Measurements from ENCODE around the gene RIC8A. TPM values are rescaled to one million over a fixed set of nuclear protein-coding genes. Genes with fewer than 3 reads are reported as not detected.
A peak's percentile ranks its signal among the peaks of the same experiment; 100 is the strongest.
"Not testable (repeated sequence)": the region's sequence is repeated elsewhere in the genome, so short reads cannot be mapped to it uniquely, and the experiment has no call there.

RIC8A gene
- total RNA-seq, 2 donors from 2014 or later, result 69.2 to 76.0 TPM

DNA sequence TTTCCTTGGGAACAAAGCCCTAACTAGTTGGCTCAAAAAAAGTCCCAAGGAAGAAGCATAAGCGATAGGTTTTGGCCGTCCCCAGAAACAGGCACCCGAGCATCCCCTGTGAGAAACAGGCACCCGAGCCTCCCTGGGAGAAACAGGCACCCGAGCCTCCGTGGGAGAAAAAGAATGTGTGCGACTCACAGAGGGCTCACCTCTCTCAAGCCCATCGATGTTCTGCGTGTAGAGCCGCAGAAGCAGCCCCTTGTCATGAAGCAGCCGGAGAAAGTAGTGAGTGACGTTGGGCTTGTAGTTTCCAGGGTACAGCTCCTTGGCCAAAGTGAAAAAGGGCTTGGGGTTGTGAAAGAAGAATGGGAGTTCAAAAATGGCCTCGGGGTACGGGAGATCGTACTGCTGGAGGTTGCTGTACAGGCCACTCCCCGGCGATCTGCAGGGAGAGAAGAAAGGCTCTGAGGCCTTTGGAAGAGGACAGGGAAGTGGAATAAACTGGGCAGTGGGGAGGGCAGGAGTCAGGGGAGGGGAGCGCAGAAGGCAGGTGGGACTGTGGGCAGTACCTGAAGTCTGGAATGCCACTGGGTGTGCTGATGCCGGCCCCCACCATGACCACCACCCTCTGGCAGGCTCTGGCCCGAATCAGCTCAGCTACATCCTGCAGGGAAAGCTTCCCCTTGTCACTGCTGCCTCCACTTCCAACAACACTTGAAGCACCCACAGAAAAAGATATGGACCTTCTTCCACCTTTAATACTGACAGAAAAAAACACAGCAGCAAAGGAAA is 25.5 kb downstream of the RIC8A start:
- no peak for DNase-seq
- H3K4me1 Mint-ChIP-seq, result peaks cover 18% of the 10 kb centered on the region

DNA sequence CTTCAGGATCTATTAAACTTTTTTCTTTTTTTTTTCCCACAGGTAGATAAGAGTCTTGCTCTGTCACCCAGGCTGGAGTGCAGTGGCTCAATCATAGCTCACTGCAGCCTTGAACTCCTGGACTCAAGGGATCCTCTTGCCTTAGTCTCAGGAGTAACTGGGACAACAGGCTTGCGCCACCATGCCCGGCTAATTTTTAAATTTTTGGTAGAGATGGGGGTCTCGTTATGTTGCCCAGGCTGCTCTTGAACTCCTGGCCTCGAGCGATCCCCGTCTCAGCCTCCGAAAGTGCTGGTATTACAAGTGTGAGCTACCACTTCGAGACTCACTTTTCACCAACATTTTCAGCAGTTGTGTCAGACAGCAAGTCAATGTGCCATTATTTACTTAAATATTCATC is 27.7 kb downstream of the RIC8A start:
- Mint-ChIP-seq H3K4me1 (peaks cover 23% of the 10 kb centered on the region), H3K27me3 (no peaks in the 10 kb centered on the region), H3K4me3 (peak overlapping the region; percentile 96), H3K27ac (peak overlapping the region; percentile 45), H3K36me3 (ENCODE audit: low read depth) (no peaks in the 10 kb centered on the region)
- DNase-seq, result no peak
- ATAC-seq, result no peak
- no peaks in the 10 kb centered on the region for H3K9me3 ChIP-seq (ENCODE audit: control insufficient read depth, low read length, poor library complexity, severe bottlenecking)

More for the DNA sequence above, 25.5 kb downstream of the RIC8A start:
- peaks cover 2% of the 10 kb centered on the region for H3K36me3 Mint-ChIP-seq (ENCODE audit: low read depth)
- peak overlapping the region; percentile 21 for H3K27ac Mint-ChIP-seq
- ATAC-seq, result no peak
- no peaks in the 10 kb centered on the region for H3K9me3 ChIP-seq (ENCODE audit: control insufficient read depth, low read length, poor library complexity, severe bottlenecking)
- no peak overlapping the region for H3K4me3 Mint-ChIP-seq
- no peaks in the 10 kb centered on the region for H3K27me3 Mint-ChIP-seq

DNA sequence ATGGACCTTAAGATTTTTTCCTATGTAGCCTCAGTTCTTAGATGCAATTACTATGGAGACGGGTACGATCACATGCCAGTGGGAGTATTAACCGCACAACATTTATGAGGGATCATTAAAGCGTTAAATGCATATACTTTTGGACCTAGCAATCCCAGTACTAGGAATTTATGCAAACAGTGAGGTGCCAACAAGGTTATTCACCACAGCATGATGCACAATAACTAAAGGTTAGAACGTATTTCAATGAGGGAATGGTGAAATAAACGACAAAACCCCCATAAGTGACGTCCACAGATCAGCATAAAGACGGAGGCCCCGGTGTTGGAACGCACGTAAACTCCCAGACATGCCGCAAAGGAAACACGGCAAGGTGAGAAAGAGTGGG is 28.1 kb downstream of the RIC8A start:
- no peaks in the 10 kb centered on the region for H3K9me3 ChIP-seq (ENCODE audit: control insufficient read depth, low read length, poor library complexity, severe bottlenecking)
- DNase-seq (no peak), ATAC-seq (peak; percentile 36)
- Mint-ChIP-seq H3K4me3 (peak overlapping the region; percentile 96), H3K36me3 (ENCODE audit: low read depth) (no peaks in the 10 kb centered on the region), H3K27ac (peak overlapping the region; percentile 45), H3K4me1 (peaks cover 25% of the 10 kb centered on the region), H3K27me3 (no peaks in the 10 kb centered on the region)

DNA sequence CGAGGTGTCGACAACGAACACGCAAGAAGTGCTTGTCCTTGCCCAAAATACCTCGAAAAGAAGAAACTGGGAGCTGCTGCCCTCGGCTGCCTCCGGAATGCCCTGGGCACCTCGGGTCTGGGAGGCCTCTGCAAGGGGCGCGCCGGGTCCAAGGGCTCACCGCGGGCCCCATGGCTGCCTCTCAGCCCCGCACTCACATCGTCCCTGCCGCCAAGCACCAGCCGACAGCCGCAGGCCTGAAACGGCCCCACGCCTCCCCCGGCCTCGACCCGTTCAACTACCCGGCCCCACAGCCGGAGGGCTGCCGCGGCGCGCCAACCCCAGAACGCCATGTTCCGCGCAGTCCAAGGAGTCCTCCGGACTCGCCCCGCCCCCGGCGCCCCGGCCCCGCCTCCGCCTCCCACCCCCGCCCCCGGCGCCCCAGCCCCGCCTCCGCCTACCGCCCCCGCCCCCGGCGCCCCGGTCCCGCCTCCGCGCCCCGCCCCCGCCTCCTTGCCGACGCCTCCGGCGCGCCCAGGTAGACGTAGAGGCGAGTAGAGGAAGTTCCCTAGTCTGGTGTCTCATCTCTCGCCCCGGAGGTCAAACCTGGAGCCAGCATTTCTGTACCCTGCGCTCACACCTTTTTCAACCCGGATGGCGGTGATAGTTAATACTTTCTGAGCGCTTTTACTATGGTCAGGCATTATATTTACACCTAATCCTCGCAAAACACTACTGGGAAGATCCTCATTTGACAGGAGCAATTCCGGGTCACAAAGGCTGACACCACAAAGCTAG is 28.7 kb downstream of the RIC8A start, which contains the start of gene SIRT3:
TSS of gene SIRT3 (minus strand) at position 346 of the 777 bp plus-strand sequence. CDS start at position 332, 14 bp downstream.
- ATAC-seq, result peak; percentile 91
- Mint-ChIP-seq H3K4me1 (peaks cover 27% of the 10 kb centered on the region), H3K4me3 (peak within 1 kb of the TSS; percentile 96), H3K36me3 (ENCODE audit: low read depth) (no peaks in the 10 kb centered on the region), H3K27ac (peak within 1 kb of the TSS; percentile 98), H3K27me3 (no peaks in the 10 kb centered on the region)
- no peaks in the 10 kb centered on the region for H3K9me3 ChIP-seq (ENCODE audit: control insufficient read depth, low read length, poor library complexity, severe bottlenecking)
- peak; percentile 76 to 82 (median 82) for DNase-seq

DNA sequence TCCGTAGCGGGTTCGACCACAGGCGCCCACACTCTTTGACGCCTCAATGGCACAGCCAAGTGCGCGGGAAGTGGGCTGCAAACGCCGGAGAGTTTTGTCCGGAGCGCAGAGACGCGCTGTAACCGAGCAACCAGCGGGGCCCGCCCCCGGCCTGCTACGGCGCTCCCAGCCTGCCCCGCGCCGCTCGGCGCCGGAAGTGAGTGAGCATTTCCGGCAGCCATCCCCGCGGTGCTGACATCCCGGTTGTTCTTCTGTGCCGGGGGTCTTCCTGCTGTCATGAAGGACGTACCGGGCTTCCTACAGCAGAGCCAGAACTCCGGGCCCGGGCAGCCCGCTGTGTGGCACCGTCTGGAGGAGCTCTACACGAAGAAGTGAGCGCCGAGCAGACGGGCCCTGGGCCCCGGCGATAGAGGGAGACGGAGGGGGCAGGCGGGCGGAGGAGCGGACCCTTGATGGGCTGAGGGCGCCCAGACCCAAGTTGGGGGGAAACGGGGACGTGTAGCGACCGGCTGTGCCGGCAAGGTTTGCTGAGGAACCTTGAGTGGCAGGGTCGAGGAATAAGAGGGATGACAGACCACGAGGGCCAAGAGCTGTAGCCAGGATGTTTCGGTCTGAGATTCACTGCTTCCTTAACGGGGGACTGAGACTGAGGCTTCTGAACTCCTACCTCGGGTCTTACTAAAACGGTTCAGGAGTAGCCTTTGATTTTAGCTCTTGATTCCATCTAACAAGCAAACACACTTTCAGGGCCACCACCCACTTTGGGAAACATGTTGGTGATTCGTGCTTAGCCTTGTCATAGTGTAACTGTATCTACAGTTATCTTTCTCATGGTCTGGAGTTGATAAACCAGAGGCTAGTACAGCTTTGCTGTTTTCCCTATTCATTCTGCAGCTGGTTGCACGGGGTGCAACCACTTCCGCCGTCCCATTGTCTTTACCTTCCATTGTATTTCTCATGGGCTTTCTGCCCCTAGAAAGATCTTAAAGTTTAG is 29.6 kb downstream of the RIC8A start, which contains the start of gene PSMD13:
TSS of gene PSMD13 (plus strand) at position 203 of the 994 bp plus-strand sequence. CDS start at position 277, 74 bp downstream.
- Mint-ChIP-seq H3K4me1 (peaks cover 36% of the 10 kb centered on the region), H3K27me3 (no peaks in the 10 kb centered on the region), H3K27ac (peak within 1 kb of the TSS; percentile 98), H3K36me3 (ENCODE audit: low read depth) (peaks cover 5% of the 10 kb centered on the region), H3K4me3 (peak within 1 kb of the TSS; percentile 96)
- DNase-seq (peak; percentile 82 to 83 (median 83)), ATAC-seq (peak; percentile 86)
- H3K9me3 ChIP-seq (ENCODE audit: control insufficient read depth, low read length, poor library complexity, severe bottlenecking), result no peaks in the 10 kb centered on the region

DNA sequence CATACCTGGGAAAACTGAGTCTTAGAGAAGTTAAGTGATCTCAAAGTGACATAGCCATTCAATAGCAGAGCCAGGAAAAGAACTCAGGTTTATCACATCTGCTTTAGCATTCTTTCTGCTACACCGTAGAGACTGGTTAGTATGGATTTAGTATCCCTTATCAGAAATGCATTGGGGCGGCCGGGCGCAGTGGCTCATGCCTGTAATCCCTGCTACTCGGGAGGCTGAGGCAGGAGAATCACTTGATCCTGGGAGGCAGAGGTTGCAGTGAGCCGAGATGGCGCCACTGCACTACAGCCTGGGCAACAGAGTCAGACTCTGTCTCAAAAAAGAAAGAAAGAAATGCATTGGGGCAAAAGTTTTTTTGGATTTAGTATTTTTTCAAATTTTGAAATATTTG is 30.8 kb downstream of the RIC8A start:
- Mint-ChIP-seq H3K36me3 (ENCODE audit: low read depth) (peaks cover 11% of the 10 kb centered on the region), H3K27ac (peak overlapping the region; percentile 98)

DNA sequence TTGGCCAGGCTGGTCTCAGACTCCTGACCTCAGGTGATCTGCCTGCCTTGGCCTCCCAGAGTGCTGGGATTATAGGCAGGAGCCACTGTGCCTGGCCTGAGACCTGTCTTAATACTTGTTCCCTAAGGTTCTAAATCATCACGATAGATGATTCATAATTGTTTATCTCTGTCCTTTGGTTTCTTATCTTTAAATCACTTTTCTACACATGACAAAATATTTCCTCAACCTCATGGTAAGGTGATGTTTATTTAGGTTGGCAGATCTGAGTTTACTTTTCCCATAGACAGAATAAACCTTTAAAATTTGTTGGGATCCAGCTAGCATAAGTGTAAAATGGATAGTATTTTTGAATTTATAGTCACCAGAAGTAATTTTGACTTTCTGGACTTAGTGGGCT is 32.8 kb downstream of the RIC8A start:
- no peaks in the 10 kb centered on the region for H3K9me3 ChIP-seq (ENCODE audit: control insufficient read depth, low read length, poor library complexity, severe bottlenecking)
- DNase-seq (no peak), ATAC-seq (no peak)
- H3K36me3 Mint-ChIP-seq (ENCODE audit: low read depth), result peaks cover 13% of the 10 kb centered on the region
- H3K27me3 Mint-ChIP-seq, result no peaks in the 10 kb centered on the region
- no peak overlapping the region for H3K4me3 Mint-ChIP-seq
- H3K4me1 Mint-ChIP-seq, result peaks cover 40% of the 10 kb centered on the region
- no peak overlapping the region for H3K27ac Mint-ChIP-seq

More for the DNA sequence above, 30.8 kb downstream of the RIC8A start:
- peaks cover 40% of the 10 kb centered on the region for H3K4me1 Mint-ChIP-seq
- H3K27me3 Mint-ChIP-seq; H3K9me3 ChIP-seq (ENCODE audit: control insufficient read depth, low read length, poor library complexity, severe bottlenecking); ATAC-seq; DNase-seq; H3K4me3 Mint-ChIP-seq: not testable (repeated sequence)

DNA sequence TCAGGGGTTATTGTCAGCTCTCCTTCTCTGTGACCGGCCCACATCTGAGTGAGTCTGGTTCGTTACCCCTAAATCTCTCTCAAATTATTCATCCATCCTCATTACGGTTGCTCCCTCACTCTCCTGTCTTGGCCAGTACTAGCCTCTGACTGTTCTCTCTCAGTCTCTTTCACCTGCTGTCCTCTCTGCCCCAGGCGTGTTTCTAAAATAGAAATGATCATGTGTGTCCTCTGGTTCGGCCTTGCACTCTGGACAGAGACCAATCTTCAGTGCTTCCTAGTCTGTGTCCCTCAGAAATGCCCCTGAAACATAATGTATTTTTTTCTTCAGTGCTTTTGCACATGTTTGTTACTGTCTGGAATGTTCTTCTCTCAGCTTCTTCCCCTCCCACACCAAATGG is 34.1 kb downstream of the RIC8A start:
- H3K9me3 ChIP-seq (ENCODE audit: control insufficient read depth, low read length, poor library complexity, severe bottlenecking), result no peaks in the 10 kb centered on the region
- Mint-ChIP-seq H3K27ac (peak overlapping the region; percentile 85), H3K27me3 (no peaks in the 10 kb centered on the region), H3K4me1 (peaks cover 35% of the 10 kb centered on the region), H3K36me3 (ENCODE audit: low read depth) (peaks cover 15% of the 10 kb centered on the region), H3K4me3 (no peak overlapping the region)
- no peak for ATAC-seq
- no peak for DNase-seq

DNA sequence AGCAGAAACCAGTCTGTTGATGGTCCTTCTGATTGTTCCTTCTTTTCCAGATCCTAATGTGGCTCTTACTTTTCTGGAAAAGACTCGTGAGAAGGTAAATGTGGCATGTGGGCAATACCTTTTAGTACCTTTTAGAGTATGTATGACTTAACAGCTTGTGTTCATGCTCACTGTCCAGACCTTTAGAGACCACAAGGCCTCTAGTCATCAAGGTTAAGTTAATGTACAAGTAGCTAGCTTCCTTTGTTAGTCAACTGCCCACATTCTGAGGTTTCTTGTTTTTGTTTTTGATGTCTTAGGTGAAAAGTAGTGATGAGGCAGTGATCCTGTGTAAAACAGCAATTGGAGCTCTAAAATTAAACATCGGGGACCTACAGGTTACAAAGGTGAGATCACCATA is 36.9 kb downstream of the RIC8A start:
- Mint-ChIP-seq H3K27ac (no peak overlapping the region), H3K4me3 (no peak overlapping the region), H3K36me3 (ENCODE audit: low read depth) (peaks cover 20% of the 10 kb centered on the region), H3K4me1 (peaks cover 28% of the 10 kb centered on the region), H3K27me3 (no peaks in the 10 kb centered on the region)
- H3K9me3 ChIP-seq (ENCODE audit: control insufficient read depth, low read length, poor library complexity, severe bottlenecking), result no peaks in the 10 kb centered on the region
- DNase-seq (no peak), ATAC-seq (no peak)

DNA sequence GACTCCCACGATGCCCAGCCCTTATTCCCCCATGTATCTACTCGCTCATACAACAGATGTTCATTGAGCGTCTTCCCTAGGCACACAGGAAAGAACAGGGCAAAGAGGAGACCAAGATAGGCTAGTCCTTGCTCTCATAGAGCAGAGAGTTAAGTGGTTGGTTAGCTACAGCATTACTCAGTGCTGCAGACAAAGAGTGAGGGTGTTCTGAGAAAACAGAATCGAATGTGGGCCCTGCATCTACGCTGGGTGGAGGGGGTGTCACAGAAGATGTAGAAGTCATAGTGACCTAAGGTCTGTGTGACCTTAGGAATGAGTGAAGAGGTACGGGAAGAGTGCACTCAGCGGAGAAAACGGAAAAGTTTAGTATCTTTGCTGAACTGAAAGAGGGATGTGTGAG is 41.6 kb downstream of the RIC8A start:
- Mint-ChIP-seq H3K4me3 (no peak overlapping the region), H3K4me1 (peaks cover 15% of the 10 kb centered on the region), H3K27me3 (no peaks in the 10 kb centered on the region), H3K36me3 (ENCODE audit: low read depth) (peaks cover 9% of the 10 kb centered on the region), H3K27ac (no peak overlapping the region)
- no peak for ATAC-seq
- no peak for DNase-seq
- H3K9me3 ChIP-seq (ENCODE audit: control insufficient read depth, low read length, poor library complexity, severe bottlenecking), result no peaks in the 10 kb centered on the region

DNA sequence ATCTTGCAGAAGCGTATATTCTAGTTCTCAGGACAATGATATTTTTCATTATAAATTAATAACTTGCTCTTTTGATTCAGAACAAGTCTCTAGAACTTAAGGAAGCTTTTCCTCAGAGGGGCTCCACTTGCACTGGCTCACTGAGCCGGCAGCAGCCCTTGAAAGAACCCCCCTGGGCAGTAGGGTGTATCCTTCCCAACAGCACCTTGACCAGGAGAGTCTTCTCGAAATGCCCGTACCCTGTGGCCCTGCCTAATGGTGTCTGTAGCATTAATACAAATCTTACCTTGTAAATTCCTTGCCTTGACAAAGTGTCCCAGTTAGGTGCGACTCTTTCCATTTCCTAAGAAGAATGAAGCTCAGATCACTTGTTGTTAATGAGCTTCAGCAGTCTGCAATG is 42.8 kb downstream of the RIC8A start:
- H3K9me3 ChIP-seq (ENCODE audit: control insufficient read depth, low read length, poor library complexity, severe bottlenecking), result no peaks in the 10 kb centered on the region
- peak; percentile 16 for ATAC-seq
- Mint-ChIP-seq H3K4me3 (no peak overlapping the region), H3K27ac (peak overlapping the region; percentile 51), H3K4me1 (peaks cover 13% of the 10 kb centered on the region), H3K27me3 (no peaks in the 10 kb centered on the region), H3K36me3 (ENCODE audit: low read depth) (peaks cover 7% of the 10 kb centered on the region)
- DNase-seq, result no peak

DNA sequence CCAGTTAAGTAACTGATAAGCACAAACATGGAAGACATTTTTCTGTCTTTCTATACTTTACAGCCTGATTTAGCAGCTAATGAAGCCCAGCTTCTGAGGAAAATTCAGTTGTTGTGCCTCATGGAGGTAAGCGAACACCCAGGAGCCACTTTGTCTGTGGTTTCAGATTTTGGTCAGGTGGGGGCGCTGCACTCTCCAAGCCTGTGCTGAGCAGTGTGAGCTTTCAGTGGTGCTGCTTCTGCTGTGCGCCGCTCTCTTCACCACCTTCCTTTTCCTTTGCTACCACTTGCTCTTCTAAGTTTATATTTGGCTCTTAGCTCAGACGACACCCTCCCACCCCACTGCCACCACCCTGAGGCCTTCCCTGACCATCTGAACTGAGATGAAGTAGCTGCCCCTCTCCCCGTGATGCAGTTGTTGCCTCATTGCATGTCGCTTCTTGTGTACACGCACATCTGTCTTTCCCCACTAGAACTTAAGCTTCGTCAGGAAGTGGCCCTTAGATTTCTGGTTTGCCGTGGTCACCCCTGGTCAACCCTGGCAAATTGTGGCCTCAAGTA is 43.3 kb downstream of the RIC8A start:
- H3K36me3 Mint-ChIP-seq (ENCODE audit: low read depth), result peaks cover 5% of the 10 kb centered on the region
- H3K27me3 Mint-ChIP-seq, result no peaks in the 10 kb centered on the region
- ATAC-seq (peak; percentile 98), DNase-seq (peak; percentile 50 to 78 (median 65))
- no peaks in the 10 kb centered on the region for H3K9me3 ChIP-seq (ENCODE audit: control insufficient read depth, low read length, poor library complexity, severe bottlenecking)
- peak overlapping the region; percentile 51 for H3K27ac Mint-ChIP-seq
- peaks cover 14% of the 10 kb centered on the region for H3K4me1 Mint-ChIP-seq
- H3K4me3 Mint-ChIP-seq, result no peak overlapping the region
